Measurements from ENCODE around the gene OPRL1.

OPRL1 gene

DNA sequence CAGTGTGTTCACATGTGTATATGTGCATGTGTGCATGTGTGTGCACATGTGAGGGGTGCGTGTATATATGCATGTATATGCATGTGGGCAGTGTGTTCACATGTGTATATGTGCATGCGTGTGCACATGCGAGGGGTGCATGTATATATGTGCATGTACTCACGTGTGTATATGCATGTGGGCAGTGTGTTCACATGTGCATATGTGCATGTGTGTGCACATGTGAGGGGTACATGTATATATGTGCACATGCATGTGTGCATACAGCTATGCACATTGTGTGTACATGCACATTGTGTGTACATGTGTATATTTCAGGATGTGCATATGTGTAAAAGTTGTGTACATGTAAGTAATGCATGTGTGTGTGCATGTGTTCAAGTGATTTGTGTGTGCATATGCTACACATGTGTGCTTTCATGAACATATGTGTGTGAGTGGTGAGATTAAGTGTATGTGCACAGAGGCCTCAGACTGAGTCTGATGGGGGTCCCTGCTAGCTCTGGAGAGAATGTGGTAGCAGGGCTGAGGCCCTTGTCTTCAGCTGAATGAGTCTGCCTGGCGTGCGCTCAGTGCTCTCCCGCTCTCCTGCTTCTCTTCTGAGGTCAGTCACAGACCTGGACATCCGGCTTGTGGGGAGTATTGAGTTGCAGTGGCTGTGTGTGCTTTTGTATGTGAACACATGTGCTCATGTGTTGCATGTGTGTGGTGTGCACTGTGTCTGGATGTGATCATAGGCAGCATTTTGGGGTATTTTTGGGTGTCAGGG is 64.4 kb downstream of the OPRL1 start:
- DNase-seq (ENCODE audit: low read depth), result no peak

DNA sequence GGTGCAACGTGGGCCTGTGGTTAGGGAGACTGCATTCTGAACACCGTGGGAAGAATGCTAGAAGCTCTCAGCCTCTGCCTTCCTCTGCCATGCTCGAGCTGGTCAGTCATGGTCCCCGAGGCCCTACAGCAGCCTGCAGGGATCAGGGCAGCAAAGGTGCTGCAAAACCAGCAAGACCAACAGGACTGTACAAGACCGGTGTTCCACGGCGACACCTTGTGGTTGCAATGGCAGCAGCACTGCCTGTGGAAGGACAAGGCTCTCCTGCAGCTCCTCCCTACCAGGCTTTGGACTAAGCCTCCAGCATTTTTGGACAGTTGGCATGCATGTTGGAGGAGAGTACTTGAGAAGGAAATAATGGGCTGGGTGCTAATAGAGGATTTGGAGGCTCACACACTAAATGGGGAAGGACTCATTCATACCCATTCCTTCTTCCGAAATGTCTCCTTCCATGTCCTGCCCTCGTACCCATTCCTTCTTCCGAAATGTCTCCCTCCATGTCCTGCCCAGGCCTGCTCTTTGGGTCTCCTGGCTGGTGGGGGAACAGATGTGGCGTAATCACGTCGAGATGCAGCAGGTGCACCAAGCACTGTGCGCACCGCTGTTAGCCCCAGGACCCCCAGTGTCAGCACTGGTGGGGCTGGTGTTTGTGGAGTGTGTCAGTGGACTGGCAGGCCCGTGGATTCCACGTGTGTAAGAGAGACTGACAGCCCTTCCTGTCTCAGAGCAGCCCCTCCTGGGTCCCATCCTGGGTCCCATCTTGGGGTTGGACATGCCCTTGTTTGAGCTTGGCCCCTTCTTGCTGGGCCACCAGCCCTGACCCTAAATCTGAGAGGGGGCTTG is 65.8 kb downstream of the OPRL1 start:
- no peak for DNase-seq (ENCODE audit: low read depth)

DNA sequence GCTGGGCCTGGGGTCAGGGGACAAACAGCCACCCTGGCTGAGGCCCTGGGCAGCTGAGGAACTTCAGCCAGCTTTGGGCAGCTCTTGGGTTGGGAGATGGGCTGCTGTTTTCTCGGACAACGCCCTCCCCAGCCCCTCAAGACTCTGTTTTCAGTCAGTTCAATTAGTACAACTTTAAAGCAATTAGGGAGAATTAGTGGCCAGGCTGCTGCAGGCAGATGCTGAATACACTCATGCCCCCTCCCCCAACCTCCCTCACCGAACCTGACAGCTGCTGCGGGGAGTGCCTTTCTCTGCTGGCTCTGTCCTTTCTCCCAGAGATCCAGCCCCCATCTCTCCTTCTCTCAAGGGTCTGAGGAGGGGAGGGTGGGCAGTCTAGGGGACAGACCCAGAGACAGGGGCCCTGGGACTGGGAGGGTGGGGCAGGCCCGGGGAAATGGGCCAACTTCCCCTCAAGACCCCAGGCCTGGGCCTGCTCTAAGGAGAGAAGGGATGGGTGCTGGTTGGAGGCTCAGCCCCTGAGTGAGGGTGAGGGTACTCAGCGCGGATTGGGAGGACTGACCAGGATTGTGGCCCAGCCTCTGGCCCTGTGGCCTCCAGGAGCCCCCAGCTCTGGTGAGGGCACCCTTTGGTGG is 66.5 kb downstream of the OPRL1 start:
- no peak for DNase-seq (ENCODE audit: low read depth)

DNA sequence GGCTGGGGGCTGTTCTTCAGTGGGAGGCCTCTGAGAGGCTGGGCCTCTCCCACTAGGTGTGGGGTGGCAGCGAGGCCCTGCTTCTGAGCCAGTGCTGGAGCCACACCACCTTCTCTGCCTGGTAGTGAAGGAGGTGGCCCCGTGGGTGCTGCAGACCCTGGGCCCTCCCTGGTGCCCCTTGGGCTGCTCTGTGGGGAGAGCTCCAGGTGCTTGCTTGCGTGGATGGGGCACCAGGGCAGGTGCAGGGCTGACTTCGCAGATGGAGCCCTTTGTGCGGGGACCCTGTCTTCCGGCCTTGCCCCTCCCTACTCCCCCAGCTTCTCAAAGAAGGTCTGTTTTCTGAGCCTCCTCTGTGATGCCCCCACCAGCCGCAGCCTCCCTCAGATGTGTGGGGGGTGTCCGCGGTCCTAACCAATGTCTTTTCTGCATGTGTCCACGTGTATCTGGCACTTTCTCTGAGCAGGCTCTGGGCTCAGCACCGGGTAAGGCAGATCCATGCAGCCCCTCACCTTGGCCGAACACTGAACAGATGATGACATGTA is 67.1 kb downstream of the OPRL1 start:
- DNase-seq (ENCODE audit: low read depth), result no peak

DNA sequence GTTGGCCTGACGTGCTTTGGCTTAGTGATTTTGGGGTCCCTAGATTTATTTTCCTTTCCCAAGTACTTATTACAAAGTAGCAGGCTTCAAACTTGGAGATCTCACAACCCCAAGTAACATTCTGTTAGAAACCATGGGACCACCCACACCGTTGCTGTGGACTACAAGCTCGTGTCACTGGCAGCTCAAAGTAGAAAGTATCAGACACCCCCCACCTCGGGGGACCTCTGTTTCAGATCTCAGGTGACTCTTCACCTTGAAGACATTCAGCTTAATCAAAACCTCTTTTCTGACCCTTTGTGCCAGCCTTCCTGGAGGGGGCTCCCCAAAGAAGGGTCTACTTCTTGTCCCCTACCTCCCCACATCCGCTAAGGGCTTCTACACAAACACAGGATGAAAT is 68.7 kb downstream of the OPRL1 start:
- no peak for DNase-seq (ENCODE audit: low read depth)

DNA sequence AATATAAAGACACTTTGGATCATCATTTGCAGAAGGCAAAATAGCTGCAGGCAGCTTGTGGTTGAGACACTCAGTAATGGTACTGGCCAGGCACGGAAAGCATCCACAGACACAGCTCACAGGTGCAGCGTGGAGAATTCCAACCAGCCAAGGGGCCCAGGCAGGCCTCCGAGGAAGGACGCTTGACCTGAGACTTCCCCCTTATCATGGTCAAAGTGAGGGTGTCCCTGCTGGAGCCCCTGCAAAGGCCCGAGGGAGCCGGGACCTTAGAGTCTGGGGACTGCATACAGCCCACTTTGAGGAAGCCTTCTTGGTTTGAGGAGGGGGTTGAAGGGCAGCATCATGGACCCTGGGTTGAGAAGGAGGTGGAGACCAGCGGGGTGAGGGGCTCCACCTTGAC is 69.3 kb downstream of the OPRL1 start:
- no peak for DNase-seq (ENCODE audit: low read depth)

GRCh38 chr20:64149809-64150560 is 70.1 kb downstream of the OPRL1 start:
- DNase-seq (ENCODE audit: low read depth), result no peak

Measured in stimulated activated CD8-positive, alpha-beta memory T cell treated with anti-CD3 and anti-CD28 coated beads, Interleukin-15, amount 100 ng/mL, for 24 hours (primary cell).